Esophagus (tissue), 2 donors: Measurements from ENCODE around the gene GTPBP4. TPM values are rescaled to one million over a fixed set of nuclear protein-coding genes. Genes with fewer than 3 reads are reported as not detected.

ENCODE experiments used
- H3K27ac ChIP-seq, 2 donors: one replicate each; pipeline ENCODE4 v1.5.1; 2013; ENCODE audit warnings: low read depth in 2 of 2, mild to moderate bottlenecking in 2 of 2, inconsistent platforms in 1 of 2, low read length in 1 of 2, moderate library complexity in 1 of 2
- H3K27me3 ChIP-seq, 2 donors: one replicate each; pipeline ENCODE4 v1.6.1; 2013; ENCODE audit warnings: low read length in 2 of 2, control low read depth in 1 of 2, mild to moderate bottlenecking in 1 of 2; ENCODE audit not compliant: insufficient read depth in 2 of 2, control insufficient read depth in 1 of 2
- H3K36me3 ChIP-seq, 2 donors: one replicate each; pipeline ENCODE4 v1.6.1; 2013; ENCODE audit warnings: low read length in 1 of 2; ENCODE audit not compliant: control insufficient read depth in 2 of 2, insufficient read depth in 2 of 2
- H3K4me1 ChIP-seq, 2 donors: one replicate each; pipeline ENCODE4 v1.6.1; 2013; ENCODE audit warnings: low read length in 1 of 2; ENCODE audit not compliant: control insufficient read depth in 2 of 2, insufficient read depth in 2 of 2
- H3K4me3 ChIP-seq, 2 donors: one replicate each; pipeline ENCODE4 v1.5.1; 2013; ENCODE audit warnings: low read length in 2 of 2, mild to moderate bottlenecking in 2 of 2, low read depth in 1 of 2, moderate library complexity in 1 of 2
- H3K9me3 ChIP-seq, 2 donors: one replicate each; pipeline ENCODE4 v1.6.1; 2013; ENCODE audit warnings: mild to moderate bottlenecking in 2 of 2, low read depth in 1 of 2, low read length in 1 of 2, moderate library complexity in 1 of 2; ENCODE audit not compliant: control insufficient read depth in 2 of 2, insufficient read depth in 1 of 2
- WGBS, 2 donors: extraction: QIAGEN DNeasy Blood & Tissue Kit; methylation state at CpG; one replicate each; pipeline ENCODE4 v1.1.7; 2013; 5-methylcytosine and 5-hydroxymethylcytosine counted together
- polyA plus RNA-seq, 2 donors: library from polyadenylated mRNA; stranded (reverse); fragments of 200-250 nt; gene quantifications; one replicate each; pipeline ENCODE4 v1.2.3, GENCODE V29; 2013
- donor health status: healthy with polysubstance abuse.
- donor health status: Bipolar disorder and iron deficiency.

GTPBP4 gene
- polyA plus RNA-seq, 2 donors = 9.8 to 29.4 TPM

DNA sequence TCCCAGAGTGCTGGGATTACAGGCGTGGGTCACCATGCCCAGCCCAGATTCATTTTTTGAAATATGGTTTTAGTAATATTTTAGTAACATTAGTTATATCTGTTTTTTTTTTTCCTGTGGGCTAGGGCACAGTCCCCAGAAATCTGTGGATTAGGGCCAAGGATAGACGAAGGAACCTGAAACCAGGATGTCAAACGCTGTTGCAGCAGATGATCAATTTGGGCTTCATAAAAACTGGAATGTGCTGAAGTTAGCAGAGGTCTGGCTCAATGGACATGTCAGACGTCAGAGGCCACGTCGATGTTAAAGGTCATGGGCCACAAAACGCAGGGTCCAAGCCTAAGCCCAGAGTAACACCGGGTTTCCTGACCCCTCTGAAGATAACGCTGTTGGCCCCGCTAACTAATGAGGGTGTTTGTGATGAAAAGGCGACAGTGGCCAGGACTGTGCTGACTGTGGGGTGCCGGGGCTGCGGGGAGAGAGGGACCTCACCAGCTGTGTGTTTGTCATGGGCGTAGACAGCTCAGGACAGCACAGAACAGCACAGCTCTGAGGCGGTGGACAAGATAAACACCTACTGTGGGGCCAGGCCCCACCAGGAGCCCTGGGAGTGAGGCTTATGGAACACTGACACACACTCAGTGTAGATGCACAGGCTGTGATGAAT, 23.8 kb upstream of the GTPBP4 start:
- Histone ChIP-seq H3K27me3 (no peaks in the 10 kb centered on the region), H3K36me3 (no peaks in the 10 kb centered on the region), H3K4me3 (no peak overlapping the region), H3K4me1 (peaks cover 2 to 7% of the 10 kb centered on the region in 2 donors), H3K27ac (no peak overlapping the region), H3K9me3 (no peaks in the 10 kb centered on the region)
- WGBS, 2 donors = 74 to 78% methylated on average over 15 of the region's 15 CpGs

DNA sequence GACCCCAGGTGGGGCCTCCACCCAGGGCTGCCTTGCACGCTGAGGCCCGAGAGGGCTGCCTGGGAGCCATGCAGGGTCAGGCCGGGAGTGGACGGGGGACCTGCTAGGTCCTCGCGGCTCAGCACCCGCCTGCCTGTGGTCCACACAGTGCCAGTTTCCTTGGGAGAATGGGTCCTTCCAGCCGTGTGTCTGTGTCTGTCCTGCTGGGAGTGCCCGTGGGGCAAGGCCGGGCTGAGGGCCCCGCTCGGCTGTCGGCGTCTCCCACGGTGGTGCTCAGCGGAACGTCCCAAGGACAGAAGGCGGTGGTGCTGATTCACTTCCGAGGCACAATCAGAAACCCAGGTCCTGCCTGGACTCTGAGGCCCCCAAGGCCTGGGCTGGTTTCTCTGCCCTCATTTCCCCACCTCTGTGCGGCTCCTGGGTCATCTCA, 23.2 kb upstream of the GTPBP4 start:
- no peak overlapping the region for H3K4me3 ChIP-seq
- no peaks in the 10 kb centered on the region for H3K9me3 ChIP-seq
- WGBS, 2 donors = 88 to 91% methylated on average over 20 of the region's 20 CpGs
- no peak overlapping the region for H3K27ac ChIP-seq
- no peaks in the 10 kb centered on the region for H3K36me3 ChIP-seq
- H3K4me1 ChIP-seq = peaks cover 2 to 10% of the 10 kb centered on the region in 2 donors
- H3K27me3 ChIP-seq = no peaks in the 10 kb centered on the region

DNA sequence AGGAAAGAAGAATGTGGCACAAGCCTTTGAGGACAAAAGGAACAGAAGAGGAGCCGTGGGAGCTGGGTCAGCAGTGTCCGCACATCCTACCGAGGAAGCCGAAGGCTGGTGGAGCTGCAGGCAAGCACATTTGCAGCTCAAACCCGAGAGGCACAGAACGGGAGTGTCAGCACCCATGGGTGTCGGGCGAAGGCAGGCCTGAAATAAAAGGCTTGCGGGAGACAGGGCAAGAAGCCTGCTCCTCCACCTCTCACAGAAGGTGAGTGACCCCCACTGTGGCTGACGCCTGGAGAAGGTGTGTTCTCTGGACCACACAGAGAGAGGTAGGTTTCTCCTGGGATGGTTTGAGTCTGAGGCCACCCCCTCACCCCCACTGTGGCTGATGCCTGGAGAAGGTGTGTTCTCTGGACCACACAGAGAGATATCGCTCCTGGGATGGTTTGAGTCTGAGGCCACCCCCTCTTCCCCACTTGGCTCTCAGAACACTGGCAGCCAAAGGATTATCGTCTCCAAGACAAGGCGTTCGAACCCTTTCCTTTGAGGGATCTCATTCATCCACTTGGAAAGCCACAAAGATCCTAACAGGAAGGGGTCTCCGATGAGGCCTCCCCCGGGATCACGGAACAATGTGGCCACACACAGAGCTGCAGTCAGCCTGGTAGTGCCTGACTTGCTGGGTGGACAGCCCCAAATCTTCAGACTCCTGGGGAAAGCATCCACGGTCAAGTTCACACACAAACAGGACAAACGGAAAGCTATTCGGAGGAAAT, 21.6 kb upstream of the GTPBP4 start:
- Histone ChIP-seq H3K36me3 (no peaks in the 10 kb centered on the region), H3K27ac (no peak overlapping the region)

DNA sequence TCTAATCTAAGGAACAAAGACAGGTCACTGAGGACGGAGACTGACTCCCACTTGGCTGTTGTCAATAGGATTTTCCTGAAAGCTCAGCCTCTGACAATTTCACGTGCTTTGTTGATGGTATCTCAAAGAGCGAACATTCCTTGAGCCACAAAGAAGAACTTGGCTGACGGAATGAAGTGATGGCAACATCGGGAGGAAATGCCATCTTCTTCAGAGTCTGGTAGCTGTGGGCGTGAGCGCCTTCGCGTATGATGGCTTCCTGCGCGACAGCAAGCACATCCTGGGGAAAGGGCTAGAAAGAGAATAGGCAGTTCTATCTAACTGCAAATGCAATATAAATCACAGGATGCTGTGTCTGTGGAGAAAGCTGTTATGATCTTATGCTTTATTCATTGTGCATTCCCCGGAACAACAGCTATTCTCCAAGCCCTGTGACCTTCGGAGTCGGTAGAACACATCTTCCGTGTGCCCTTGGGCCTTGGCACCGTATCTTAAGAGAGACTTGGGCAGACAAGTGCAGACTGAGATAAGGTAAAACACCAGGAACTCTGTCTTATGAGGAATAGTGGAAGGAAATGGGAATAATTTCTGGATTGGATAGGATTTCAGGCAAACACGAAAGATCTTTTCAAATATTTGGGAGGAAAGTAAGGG, 19.6 kb upstream of the GTPBP4 start:
- H3K36me3 ChIP-seq = no peaks in the 10 kb centered on the region
- peaks cover 0 to 3% of the 10 kb centered on the region in 2 donors for H3K4me1 ChIP-seq
- 78 to 82% methylated on average over 17 of the region's 17 CpGs for WGBS, 2 donors
- peaks cover 0 to 3% of the 10 kb centered on the region in 2 donors for H3K9me3 ChIP-seq
- H3K27ac ChIP-seq = no peak overlapping the region
- H3K27me3 ChIP-seq = no peaks in the 10 kb centered on the region
- no peak overlapping the region for H3K4me3 ChIP-seq

More for the DNA sequence above, 21.6 kb upstream of the GTPBP4 start:
- Histone ChIP-seq H3K27me3 (no peaks in the 10 kb centered on the region), H3K4me3 (no peak overlapping the region), H3K4me1 (peaks cover 2 to 10% of the 10 kb centered on the region in 2 donors), H3K9me3 (no peaks in the 10 kb centered on the region)
- 87 to 88% methylated on average over 20 of the region's 20 CpGs for WGBS, 2 donors

DNA sequence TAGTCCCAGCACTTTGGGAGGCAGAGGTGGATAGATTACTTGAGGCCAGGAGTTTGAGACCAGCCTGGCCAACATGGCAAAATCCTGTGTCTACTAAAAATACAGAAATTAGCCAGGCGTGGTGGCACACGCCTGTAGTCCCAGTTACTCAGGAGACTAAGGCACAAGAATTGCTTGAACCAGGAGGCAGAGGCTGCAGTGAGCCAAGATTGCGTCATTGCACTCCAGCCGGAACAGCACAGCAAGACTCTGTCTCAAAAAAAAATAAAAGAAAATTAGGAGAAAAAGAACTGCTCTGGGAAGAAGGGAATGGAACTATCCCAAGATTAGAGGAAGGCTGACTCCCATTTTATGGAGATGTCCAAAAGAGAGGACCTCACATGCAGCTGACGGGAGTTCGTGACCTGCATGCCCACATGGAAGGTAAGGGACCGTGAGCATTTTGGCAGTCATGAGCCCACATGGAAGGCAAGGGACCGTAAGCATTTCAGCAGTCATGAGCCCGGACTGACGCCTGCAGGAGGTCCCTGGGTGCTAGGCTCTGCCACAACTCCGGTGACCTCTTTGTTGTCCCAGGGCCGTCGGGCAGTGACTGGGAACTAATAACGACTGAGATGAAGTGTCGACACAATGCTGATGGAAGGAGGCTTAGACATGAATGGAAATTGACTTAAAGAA, 18.6 kb upstream of the GTPBP4 start:
- H3K27me3 ChIP-seq = no peaks in the 10 kb centered on the region
- no peaks in the 10 kb centered on the region for H3K36me3 ChIP-seq
- H3K27ac ChIP-seq = no peak overlapping the region
- H3K9me3 ChIP-seq = peaks cover 0 to 3% of the 10 kb centered on the region in 2 donors
- H3K4me1 ChIP-seq = peaks cover 0 to 3% of the 10 kb centered on the region in 2 donors
- WGBS, 2 donors = 72% methylated on average over 15 of the region's 15 CpGs
- H3K4me3 ChIP-seq = no peak overlapping the region

DNA sequence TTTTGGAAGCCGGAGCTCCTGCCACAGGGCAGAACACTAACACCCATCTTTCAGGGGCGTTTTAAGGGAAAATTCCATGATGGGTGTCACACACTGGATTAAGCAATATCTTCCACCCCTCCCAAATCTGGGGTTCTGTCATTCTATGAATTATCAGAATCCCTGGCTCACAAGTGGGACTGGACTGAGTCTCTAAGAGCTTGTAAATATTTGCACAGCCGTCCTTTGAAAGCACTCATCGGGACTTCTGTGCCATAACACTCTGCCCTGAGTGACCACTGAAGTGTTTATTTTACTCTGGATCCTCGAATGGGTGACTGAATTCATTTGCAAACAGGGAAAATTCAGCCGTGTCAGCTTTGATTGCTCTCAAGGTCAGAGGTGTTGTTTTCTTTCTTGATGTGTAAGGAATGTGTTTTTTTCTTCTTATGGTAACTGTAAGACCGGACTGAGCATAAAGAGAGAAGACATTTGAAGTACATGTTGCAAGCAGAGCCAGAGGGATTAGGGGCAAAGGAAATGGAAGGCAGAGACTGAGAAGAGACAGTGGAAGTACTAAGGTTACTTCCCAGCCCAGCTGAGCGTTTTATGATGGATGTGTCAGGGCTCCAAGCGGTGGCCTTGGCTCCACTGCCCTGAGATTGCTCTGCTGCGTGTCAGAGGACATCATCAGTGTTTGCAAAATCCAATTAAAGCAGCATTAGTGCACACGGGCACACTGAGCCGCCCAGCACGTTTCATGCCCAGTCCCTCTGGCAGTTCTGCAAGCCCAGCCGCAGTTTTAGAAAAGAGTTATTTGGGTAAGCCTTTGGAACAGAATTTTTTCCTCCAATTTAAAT, 17.7 kb upstream of the GTPBP4 start:
- no peaks in the 10 kb centered on the region for H3K36me3 ChIP-seq
- H3K4me1 ChIP-seq = peaks cover 0 to 3% of the 10 kb centered on the region in 2 donors
- 26 to 30% methylated on average over 14 of the region's 14 CpGs for WGBS, 2 donors
- H3K27ac ChIP-seq = peak overlapping the region in 1 of 2 donors; percentile 21
- no peaks in the 10 kb centered on the region for H3K27me3 ChIP-seq
- no peak overlapping the region for H3K4me3 ChIP-seq
- H3K9me3 ChIP-seq = peaks cover 0 to 3% of the 10 kb centered on the region in 2 donors

DNA sequence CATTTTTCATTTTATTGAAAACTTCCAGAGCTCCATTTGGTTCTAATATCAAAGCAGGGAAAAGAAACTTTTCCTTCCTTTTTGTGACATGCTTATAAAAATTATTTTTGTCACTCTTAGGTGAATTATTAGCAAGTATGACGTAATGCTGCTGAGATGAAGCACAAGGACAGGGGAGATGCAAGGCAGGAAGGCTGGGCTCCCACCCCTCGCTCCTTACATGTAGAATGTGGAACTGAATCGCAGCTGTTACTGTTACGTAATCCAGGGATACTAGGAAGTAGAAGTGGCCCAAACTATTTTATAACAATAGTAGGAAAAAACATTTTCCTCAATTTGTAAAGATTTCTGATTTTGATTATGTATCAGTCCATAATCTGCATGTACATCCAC, 17.1 kb upstream of the GTPBP4 start:
- Histone ChIP-seq H3K4me3 (no peak overlapping the region), H3K36me3 (no peaks in the 10 kb centered on the region), H3K4me1 (peaks cover 0 to 3% of the 10 kb centered on the region in 2 donors), H3K27me3 (no peaks in the 10 kb centered on the region), H3K9me3 (peaks cover 0 to 3% of the 10 kb centered on the region in 2 donors), H3K27ac (no peak overlapping the region)
- WGBS, 2 donors = 51 to 56% methylated on average over 4 of the region's 4 CpGs

DNA sequence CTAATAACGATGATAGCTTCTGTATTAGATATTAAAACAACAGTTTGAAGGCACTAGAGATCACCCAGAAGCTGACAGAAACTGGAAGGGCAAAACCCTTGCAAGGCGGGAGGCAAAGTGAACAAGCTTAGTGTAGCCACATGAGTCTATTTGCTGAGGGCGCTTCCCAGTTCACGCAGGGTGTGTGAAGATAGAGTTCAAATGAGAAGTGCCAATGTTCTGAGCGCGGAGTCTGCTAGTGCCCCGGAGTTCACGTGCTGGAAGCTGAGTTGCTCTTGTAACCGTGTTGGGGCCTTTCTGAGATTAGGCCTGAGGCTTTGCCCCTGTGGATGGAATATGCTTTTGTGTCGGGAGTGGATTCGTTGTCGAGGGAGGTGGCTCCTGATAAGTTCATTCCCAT, 16.6 kb upstream of the GTPBP4 start:
- no peak overlapping the region for H3K27ac ChIP-seq
- no peak overlapping the region for H3K4me3 ChIP-seq
- no peaks in the 10 kb centered on the region for H3K36me3 ChIP-seq
- H3K9me3 ChIP-seq = peaks cover 0 to 3% of the 10 kb centered on the region in 2 donors
- H3K27me3 ChIP-seq = no peaks in the 10 kb centered on the region
- WGBS, 2 donors = 66 to 70% methylated on average over 12 of the region's 12 CpGs
- H3K4me1 ChIP-seq = peaks cover 0 to 3% of the 10 kb centered on the region in 2 donors
